Fibroblast of lung (primary cell): ENCODE measurements around the gene HSD17B8. TPM values are rescaled to one million over a fixed set of nuclear protein-coding genes. Genes with fewer than 3 reads are reported as not detected.

Source experiments
- DNase-seq, 2 donors: peaks; one replicate each; pipeline versions ENCODE4 v3.0.0 to v3.0.0-alpha.2; 2010; ENCODE audit warnings: low read depth in 2 of 2
- H2AFZ ChIP-seq: 2 replicates; pipeline ENCODE4 v1.5.1; 2012; ENCODE audit warnings: low read length, control low read depth, inconsistent platforms
- H3K27ac ChIP-seq: 2 replicates; pipeline ENCODE4 v1.5.1; 2011; ENCODE audit warnings: low read length, control low read depth; ENCODE audit not compliant: insufficient read depth
- H3K27me3 ChIP-seq: 2 replicates; pipeline ENCODE4 v1.5.1; 2011; ENCODE audit warnings: mild to moderate bottlenecking, low read length; ENCODE audit not compliant: control insufficient read depth, insufficient read depth
- H3K36me3 ChIP-seq: 2 replicates; pipeline ENCODE4 v1.5.1; 2011; ENCODE audit warnings: low read length; ENCODE audit not compliant: control insufficient read depth, insufficient read depth
- H3K4me1 ChIP-seq: 2 replicates; pipeline ENCODE4 v1.5.1; 2011; ENCODE audit warnings: low read length; ENCODE audit not compliant: control insufficient read depth, insufficient read depth; ENCODE audit errors: extremely low read depth
- H3K4me2 ChIP-seq: 2 replicates; pipeline ENCODE4 v1.5.1; 2011; ENCODE audit warnings: low read length, control low read depth; ENCODE audit not compliant: insufficient read depth; ENCODE audit errors: extremely low read depth
- H3K4me3 ChIP-seq, 4 experiments: fragments of 200-600 bp in 1 of 4; sonication (generic) in 1 of 4; replicated peaks in 1 of 4; 2 replicates each; pipeline ENCODE4 v1.5.1; 2011 to 2016; ENCODE audit warnings: low read length in 4 of 4, low read depth in 3 of 4, mild to moderate bottlenecking in 3 of 4, control low read depth in 2 of 4, inconsistent platforms in 1 of 4, mixed read lengths in 1 of 4; ENCODE audit not compliant: insufficient read depth in 1 of 4; ENCODE audit errors: control extremely low read depth in 1 of 4
- H3K79me2 ChIP-seq: 2 replicates; pipeline ENCODE4 v1.5.1; 2012; ENCODE audit warnings: mild to moderate bottlenecking, low read length, inconsistent platforms; ENCODE audit not compliant: control insufficient read depth, insufficient read depth
- H3K9ac ChIP-seq: 2 replicates; pipeline ENCODE4 v1.5.1; 2011; ENCODE audit warnings: mild to moderate bottlenecking, low read length, control low read depth; ENCODE audit not compliant: insufficient read depth
- H3K9me3 ChIP-seq: 2 replicates; pipeline ENCODE4 v1.5.1; 2012; ENCODE audit warnings: low read depth, low read length; ENCODE audit not compliant: control insufficient read depth, insufficient read depth
- H4K20me1 ChIP-seq: 2 replicates; pipeline ENCODE4 v1.5.1; 2011; ENCODE audit warnings: low read length; ENCODE audit not compliant: control insufficient read depth, insufficient read depth; ENCODE audit errors: extremely low read depth
- EZH2 ChIP-seq: IDR thresholded peaks from 2 replicates; pipeline ENCODE4 v1.5.1; 2012; ENCODE audit warnings: low read length, control low read depth, mild to moderate bottlenecking; ENCODE audit errors: missing control alignments
- polyA plus RNA-seq, 2 donors: library from polyadenylated mRNA; depleted of rRNA in 1 of 2; stranded (reverse) in 1 of 2; unstranded in 1 of 2; fragments of >200 nt; gene quantifications; 2 replicates each; pipeline ENCODE4 v1.2.1, GENCODE V29; 2011 to 2012; ENCODE audit warnings: missing spikeins in 1 of 2
- total RNA-seq: library from RNA; depleted of rRNA; stranded (reverse); fragments of >200 nt; gene quantifications from 2 replicates; pipeline ENCODE4 v1.2.1, GENCODE V29; 2014
- TF ChIP-seq, protein P1 (sequence below), 2 donors: IDR thresholded peaks in 1 of 2; conservative IDR thresholded peaks in 1 of 2; 1 replicate in 1 of 2; 2 replicates in 1 of 2; pipeline ENCODE4 v1.5.1; 2011 to 2012; ENCODE audit warnings: low read length in 2 of 2, control low read depth in 1 of 2, inconsistent platforms in 1 of 2, low read depth in 1 of 2, mild to moderate bottlenecking in 1 of 2

HSD17B8 gene
- total and polyA plus RNA-seq, 2 donors (not counting 1 experiment from before 2014, with no cell fraction given) = 4.9 to 11.4 TPM

DNA sequence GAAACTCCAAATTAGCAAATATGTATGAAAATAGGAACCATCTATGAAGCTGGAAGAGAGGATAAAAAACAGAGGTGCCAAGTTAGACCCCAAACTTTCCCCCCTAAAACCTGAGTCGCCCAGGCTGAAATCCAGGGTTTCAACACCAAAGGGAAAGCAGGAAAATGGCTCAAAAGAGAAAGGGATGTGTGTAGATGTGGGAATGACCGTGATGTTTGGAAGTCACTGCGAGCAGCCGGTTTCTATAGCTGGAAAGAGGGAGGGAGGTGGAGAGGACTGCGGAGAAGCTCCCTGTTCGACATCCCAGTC lies 8.4 kb downstream of the HSD17B8 start:
- Histone ChIP-seq H3K27ac (no peak overlapping the region), H3K9me3 (no peaks in the 10 kb centered on the region), H2AFZ (no peak overlapping the region), H3K4me2 (peak overlapping the region; percentile 81), H3K27me3 (peaks cover 7% of the 10 kb centered on the region), H3K79me2 (no peaks in the 10 kb centered on the region), H3K4me3 (peak overlapping the region; percentile 49 to 63 (median 57)), H4K20me1 (no peaks in the 10 kb centered on the region), H3K4me1 (peaks cover 5% of the 10 kb centered on the region), H3K9ac (peak overlapping the region; percentile 36), H3K36me3 (peaks cover 11% of the 10 kb centered on the region)
- TF ChIP-seq, protein P1, sequence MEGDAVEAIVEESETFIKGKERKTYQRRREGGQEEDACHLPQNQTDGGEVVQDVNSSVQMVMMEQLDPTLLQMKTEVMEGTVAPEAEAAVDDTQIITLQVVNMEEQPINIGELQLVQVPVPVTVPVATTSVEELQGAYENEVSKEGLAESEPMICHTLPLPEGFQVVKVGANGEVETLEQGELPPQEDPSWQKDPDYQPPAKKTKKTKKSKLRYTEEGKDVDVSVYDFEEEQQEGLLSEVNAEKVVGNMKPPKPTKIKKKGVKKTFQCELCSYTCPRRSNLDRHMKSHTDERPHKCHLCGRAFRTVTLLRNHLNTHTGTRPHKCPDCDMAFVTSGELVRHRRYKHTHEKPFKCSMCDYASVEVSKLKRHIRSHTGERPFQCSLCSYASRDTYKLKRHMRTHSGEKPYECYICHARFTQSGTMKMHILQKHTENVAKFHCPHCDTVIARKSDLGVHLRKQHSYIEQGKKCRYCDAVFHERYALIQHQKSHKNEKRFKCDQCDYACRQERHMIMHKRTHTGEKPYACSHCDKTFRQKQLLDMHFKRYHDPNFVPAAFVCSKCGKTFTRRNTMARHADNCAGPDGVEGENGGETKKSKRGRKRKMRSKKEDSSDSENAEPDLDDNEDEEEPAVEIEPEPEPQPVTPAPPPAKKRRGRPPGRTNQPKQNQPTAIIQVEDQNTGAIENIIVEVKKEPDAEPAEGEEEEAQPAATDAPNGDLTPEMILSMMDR (conservative IDR thresholded peaks at IDR 0.05 in 1 of 2, IDR thresholded peaks at IDR 0.05 in 1 of 2; ENCODE audit: low read depth in 1 of 2, low read length in 2 of 2) = no peak
- no peak for TF ChIP-seq EZH2
- DNase-seq = no peak

DNA sequence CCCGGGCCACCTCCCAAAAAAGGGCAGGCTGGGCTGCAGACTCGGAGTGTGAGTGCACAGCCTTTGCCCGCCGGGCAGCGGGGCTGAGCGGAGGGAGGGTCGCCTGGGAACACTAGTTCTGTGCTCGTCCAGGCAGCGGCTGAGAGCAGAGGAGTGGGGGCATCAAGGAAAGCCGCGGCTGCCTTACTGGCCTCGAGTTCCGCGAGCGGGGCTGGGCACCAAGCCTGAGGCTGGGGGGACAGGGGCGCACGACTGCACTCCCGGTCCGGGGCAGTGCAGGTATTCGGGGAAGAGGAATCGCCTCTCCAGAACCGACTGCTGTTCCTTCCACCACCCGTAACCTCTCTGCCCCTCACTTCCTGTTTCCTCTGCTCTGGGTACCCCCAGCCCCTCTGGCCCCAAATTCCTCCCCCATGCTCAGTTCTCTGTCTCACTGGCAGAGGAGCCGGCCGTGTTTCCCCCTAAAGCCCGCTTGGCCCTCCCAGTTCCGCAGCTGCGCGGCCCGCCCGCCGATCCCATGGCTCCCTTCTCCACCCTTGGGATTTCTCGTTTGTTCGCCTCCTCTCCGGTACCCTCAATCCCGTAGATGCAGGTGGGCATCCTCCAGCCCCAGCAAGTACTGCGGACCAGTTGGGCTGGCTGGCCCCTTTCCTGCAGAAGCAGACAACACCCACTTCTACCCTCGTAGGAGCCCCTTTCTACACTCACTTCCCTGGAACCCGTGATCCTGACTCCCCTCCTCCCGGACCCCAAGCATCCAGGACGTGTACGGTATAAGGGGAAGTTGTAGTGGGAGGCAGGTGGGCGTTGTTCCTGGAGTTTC lies 8.9 kb downstream of the HSD17B8 start:
- no peak overlapping the region for H3K27ac ChIP-seq
- H3K9me3 ChIP-seq = no peaks in the 10 kb centered on the region
- DNase-seq = no peak
- H2AFZ ChIP-seq = peak overlapping the region; percentile 50
- no peaks in the 10 kb centered on the region for H3K79me2 ChIP-seq
- H3K9ac ChIP-seq = peak overlapping the region; percentile 36
- peak overlapping the region; percentile 49 to 63 (median 57) for H3K4me3 ChIP-seq
- H3K4me2 ChIP-seq = peak overlapping the region; percentile 81
- peaks cover 5% of the 10 kb centered on the region for H3K4me1 ChIP-seq
- H3K27me3 ChIP-seq = peaks cover 8% of the 10 kb centered on the region
- H3K36me3 ChIP-seq = peaks cover 11% of the 10 kb centered on the region
- no peaks in the 10 kb centered on the region for H4K20me1 ChIP-seq
- TF ChIP-seq EZH2 = peak; percentile 51
- TF ChIP-seq, protein P1 (conservative IDR thresholded peaks at IDR 0.05 in 1 of 2, IDR thresholded peaks at IDR 0.05 in 1 of 2; ENCODE audit: low read depth in 1 of 2, low read length in 2 of 2) = no peak

GRCh38 chr6:33213989-33214335 lies 9.5 kb downstream of the HSD17B8 start:
- Histone ChIP-seq H3K4me3 (peak overlapping the region; percentile 49 to 63 (median 57)), H3K4me1 (peaks cover 5% of the 10 kb centered on the region), H2AFZ (peak overlapping the region; percentile 50), H3K9me3 (no peaks in the 10 kb centered on the region), H3K9ac (peak overlapping the region; percentile 8), H3K4me2 (peak overlapping the region; percentile 81), H3K36me3 (peaks cover 11% of the 10 kb centered on the region), H3K27ac (no peak overlapping the region), H3K27me3 (peaks cover 13% of the 10 kb centered on the region), H4K20me1 (no peaks in the 10 kb centered on the region), H3K79me2 (no peaks in the 10 kb centered on the region)
- no peak for TF ChIP-seq EZH2
- TF ChIP-seq, protein P1 (conservative IDR thresholded peaks at IDR 0.05 in 1 of 2, IDR thresholded peaks at IDR 0.05 in 1 of 2; ENCODE audit: low read depth in 1 of 2, low read length in 2 of 2) = no peak
- DNase-seq = no peak
